Activated CD4-positive, alpha-beta T cell treated with anti-CD3 and anti-CD28 coated beads for 48 hours (primary cell): ENCODE results near the gene PRDM2.
"Not testable (repeated sequence)": the region's sequence is repeated elsewhere in the genome, so short reads cannot be mapped to it uniquely, and the experiment has no call there.

ENCODE experiments used
- DNase-seq: peaks from one replicate; pipeline ENCODE4 v3.0.0-alpha.2; 2020

The PRDM2 gene

GRCh38 chr1:13700521-13701270, 708 bp downstream of the PRDM2 start:
- DNase-seq, result peak; percentile 53

GRCh38 chr1:13701271-13701640, 1.3 kb downstream of the PRDM2 start:
- no peak for DNase-seq

- DNase-seq, result peak; percentile 61
Observed at GRCh38 chr1:13702425-13703127, 2.6 kb downstream of the PRDM2 start.

GRCh38 chr1:13703128-13703513, 3.1 kb downstream of the PRDM2 start:
- DNase-seq, result no peak

- DNase-seq, result no peak
Observed at GRCh38 chr1:13703558-13704490, 3.8 kb downstream of the PRDM2 start.

GRCh38 chr1:13706046-13706445, 6.1 kb downstream of the PRDM2 start:
- DNase-seq, result no peak

GRCh38 chr1:13707164-13707563, 7.2 kb downstream of the PRDM2 start:
- DNase-seq, result no peak

GRCh38 chr1:13708380-13708982, 8.5 kb downstream of the PRDM2 start:
- DNase-seq, result no peak

GRCh38 chr1:13710086-13710485, 10.1 kb downstream of the PRDM2 start:
- DNase-seq, result no peak

GRCh38 chr1:13714851-13715250, 14.9 kb downstream of the PRDM2 start:
- DNase-seq, result no peak

- not testable (repeated sequence) for DNase-seq
Observed at GRCh38 chr1:13715616-13716287, 15.8 kb downstream of the PRDM2 start.

GRCh38 chr1:13722808-13723360, 22.9 kb downstream of the PRDM2 start:
- no peak for DNase-seq

- DNase-seq, result no peak
Observed at GRCh38 chr1:13723810-13724209, 23.8 kb downstream of the PRDM2 start.

GRCh38 chr1:13725714-13726175, 25.8 kb downstream of the PRDM2 start:
- peak; percentile 56 for DNase-seq

GRCh38 chr1:13728091-13728715, 28.2 kb downstream of the PRDM2 start:
- DNase-seq, result no peak

GRCh38 chr1:13730291-13730690, 30.3 kb downstream of the PRDM2 start:
- DNase-seq, result no peak

- DNase-seq, result peak; percentile 86
Observed at GRCh38 chr1:13730751-13731482, 30.9 kb downstream of the PRDM2 start.

GRCh38 chr1:13731897-13732296, 31.9 kb downstream of the PRDM2 start:
- DNase-seq, result no peak

GRCh38 chr1:13732971-13733667, 33.1 kb downstream of the PRDM2 start:
- peak; percentile 28 for DNase-seq

- no peak for DNase-seq
Observed at GRCh38 chr1:13733711-13734110, 33.7 kb downstream of the PRDM2 start.
